Right lobe of liver (tissue), 4 donors: ENCODE data around the gene THY1.

ENCODE experiments used
- POLR2A ChIP-seq: fragments of 450-650 bp; IDR thresholded peaks from one replicate; pipeline ENCODE4 v1.6.1; 2017; ENCODE audit warnings: antibody characterized with exemption, mild to moderate bottlenecking
- TF ChIP-seq, protein P1 (sequence below), 4 donors: fragments of 200-600 bp in 3 of 4; fragments of 450-650 bp in 1 of 4; IDR thresholded peaks; one replicate each; pipeline versions ENCODE4 v1.5.1 to v1.8.0; 2016 to 2022; ENCODE audit warnings: antibody characterized with exemption in 4 of 4, mild to moderate bottlenecking in 2 of 4
- donor health status: DM: no; HTN: no; CAD: no.
- donor health status: DM: no; HTN: no; CAD: no.
- donor health status: DM: no; HTN: yes; CAD: no.

DNA sequence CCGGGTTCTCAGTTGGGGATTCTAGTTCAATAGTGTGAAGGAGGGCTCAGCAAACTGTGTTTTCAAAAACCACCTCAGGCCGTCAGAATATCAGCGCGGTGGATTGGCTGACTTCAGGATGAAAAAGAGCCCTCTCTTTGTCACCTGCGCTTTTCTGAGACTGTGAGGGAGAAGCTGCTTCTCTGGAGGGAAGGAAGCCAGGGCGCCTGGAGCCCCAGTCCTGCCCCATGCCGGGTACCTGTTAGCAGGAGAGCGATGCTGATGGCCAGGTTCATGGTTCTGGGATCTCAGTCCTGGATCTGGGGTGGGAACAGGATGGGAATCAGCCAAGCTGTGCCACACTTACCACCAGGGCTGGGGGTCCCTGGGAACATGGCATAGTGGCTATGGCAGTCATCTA, 2.3 kb downstream of the THY1 start:
- TF ChIP-seq, protein P1, sequence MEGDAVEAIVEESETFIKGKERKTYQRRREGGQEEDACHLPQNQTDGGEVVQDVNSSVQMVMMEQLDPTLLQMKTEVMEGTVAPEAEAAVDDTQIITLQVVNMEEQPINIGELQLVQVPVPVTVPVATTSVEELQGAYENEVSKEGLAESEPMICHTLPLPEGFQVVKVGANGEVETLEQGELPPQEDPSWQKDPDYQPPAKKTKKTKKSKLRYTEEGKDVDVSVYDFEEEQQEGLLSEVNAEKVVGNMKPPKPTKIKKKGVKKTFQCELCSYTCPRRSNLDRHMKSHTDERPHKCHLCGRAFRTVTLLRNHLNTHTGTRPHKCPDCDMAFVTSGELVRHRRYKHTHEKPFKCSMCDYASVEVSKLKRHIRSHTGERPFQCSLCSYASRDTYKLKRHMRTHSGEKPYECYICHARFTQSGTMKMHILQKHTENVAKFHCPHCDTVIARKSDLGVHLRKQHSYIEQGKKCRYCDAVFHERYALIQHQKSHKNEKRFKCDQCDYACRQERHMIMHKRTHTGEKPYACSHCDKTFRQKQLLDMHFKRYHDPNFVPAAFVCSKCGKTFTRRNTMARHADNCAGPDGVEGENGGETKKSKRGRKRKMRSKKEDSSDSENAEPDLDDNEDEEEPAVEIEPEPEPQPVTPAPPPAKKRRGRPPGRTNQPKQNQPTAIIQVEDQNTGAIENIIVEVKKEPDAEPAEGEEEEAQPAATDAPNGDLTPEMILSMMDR (IDR thresholded peaks at IDR 0.05), result no peak
- no peak for TF ChIP-seq POLR2A
